ENCODE data around the gene VSIR. TPM values are rescaled to one million over a fixed set of nuclear protein-coding genes. Genes with fewer than 3 reads are reported as not detected.

The VSIR gene
- total and polyA plus RNA-seq, 4 donors, result 32.3 to 244 (median 84.5) TPM

GRCh38 chr10:71717551-71717951, 55.8 kb downstream of the VSIR start:
- no peak for TF ChIP-seq CTCF (IDR thresholded peaks at IDR 0.05; ENCODE audit: control extremely low read depth, extremely low read depth)
- no peaks in the 10 kb centered on the region for H3K27me3 ChIP-seq (ENCODE audit: control insufficient read depth in 3 of 3, insufficient read depth in 3 of 3, low read length in 2 of 3)
- H3K9me3 ChIP-seq (ENCODE audit: control insufficient read depth in 4 of 4, insufficient read depth in 3 of 4, low read length in 3 of 4), result no peaks in the 10 kb centered on the region
- DNase-seq, result peak; percentile 79 to 91 (median 87)
- H3K36me3 ChIP-seq (ENCODE audit: control insufficient read depth in 4 of 4, insufficient read depth in 4 of 4, low read length in 4 of 4), result no peaks in the 10 kb centered on the region
- H3K9ac ChIP-seq (ENCODE audit: insufficient read depth in 1 of 2, low read length in 2 of 2), result peak overlapping the region in 1 of 2 donors; percentile 19
- 58 to 73% methylated on average over 2 of the region's 2 CpGs for WGBS, 2 donors
- no peak overlapping the region for H3K4me3 ChIP-seq
- peaks cover 0 to 63% (median 34%) of the 10 kb centered on the region in 5 donors for H3K4me1 ChIP-seq (ENCODE audit: control insufficient read depth in 5 of 5, insufficient read depth in 5 of 5, low read length in 5 of 5)
- ATAC-seq (ENCODE audit: insufficient read depth, low FRiP score), result no peak
- H3K27ac ChIP-seq (ENCODE audit: low read depth in 1 of 2, low read length in 1 of 2), result peak overlapping the region in 1 of 2 donors; percentile 15

DNA sequence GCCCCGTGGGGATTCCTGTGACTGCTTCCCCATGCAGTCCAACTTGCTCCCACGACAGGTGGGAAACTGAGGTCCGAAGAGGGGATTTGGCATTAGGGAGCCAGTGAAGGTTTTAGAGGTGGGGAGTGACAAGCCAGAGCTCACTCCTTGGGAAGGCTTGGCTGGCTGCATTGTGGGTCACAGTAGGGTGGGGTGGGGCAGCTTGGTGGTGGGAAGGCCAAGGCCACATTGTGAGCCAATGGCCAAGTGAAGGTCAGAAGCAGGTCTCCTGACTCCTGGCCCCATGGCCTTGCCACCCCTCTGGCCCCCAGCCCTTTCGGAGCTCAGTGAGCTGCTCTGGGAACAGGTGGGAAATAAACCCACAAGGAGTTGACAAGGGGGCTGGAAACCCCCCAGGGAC, 56.3 kb downstream of the VSIR start:
- Histone ChIP-seq H3K27ac (ENCODE audit: low read depth in 1 of 2, low read length in 1 of 2) (peak overlapping the region in 1 of 2 donors; percentile 15), H3K4me1 (ENCODE audit: control insufficient read depth in 5 of 5, insufficient read depth in 5 of 5, low read length in 5 of 5) (peaks cover 0 to 63% (median 36%) of the 10 kb centered on the region in 5 donors)
- TF ChIP-seq CTCF (IDR thresholded peaks at IDR 0.05; ENCODE audit: control extremely low read depth, extremely low read depth), result no peak

GRCh38 chr10:71716426-71716825, 56.9 kb downstream of the VSIR start:
- no peak for ATAC-seq (ENCODE audit: insufficient read depth, low FRiP score)
- Histone ChIP-seq H3K27me3 (ENCODE audit: control insufficient read depth in 3 of 3, insufficient read depth in 3 of 3, low read length in 2 of 3) (no peaks in the 10 kb centered on the region), H3K4me3 (no peak overlapping the region), H3K9ac (ENCODE audit: insufficient read depth in 1 of 2, low read length in 2 of 2) (no peak overlapping the region), H3K9me3 (ENCODE audit: control insufficient read depth in 4 of 4, insufficient read depth in 3 of 4, low read length in 3 of 4) (no peaks in the 10 kb centered on the region), H3K4me1 (ENCODE audit: control insufficient read depth in 5 of 5, insufficient read depth in 5 of 5, low read length in 5 of 5) (peaks cover 0 to 63% (median 36%) of the 10 kb centered on the region in 5 donors), H3K36me3 (ENCODE audit: control insufficient read depth in 4 of 4, insufficient read depth in 4 of 4, low read length in 4 of 4) (no peaks in the 10 kb centered on the region), H3K27ac (ENCODE audit: low read depth in 1 of 2, low read length in 1 of 2) (no peak overlapping the region)
- DNase-seq, result no peak
- WGBS, 2 donors, result 91 to 93% methylated on average over 5 of the region's 5 CpGs
- no peak for TF ChIP-seq CTCF (IDR thresholded peaks at IDR 0.05; ENCODE audit: control extremely low read depth, extremely low read depth)

More for the DNA sequence above, 56.3 kb downstream of the VSIR start:
- no peak for DNase-seq
- H3K27me3 ChIP-seq (ENCODE audit: control insufficient read depth in 3 of 3, insufficient read depth in 3 of 3, low read length in 2 of 3), result no peaks in the 10 kb centered on the region
- H3K9ac ChIP-seq (ENCODE audit: insufficient read depth in 1 of 2, low read length in 2 of 2), result peak overlapping the region in 1 of 2 donors; percentile 19
- WGBS, 2 donors, result 91 to 95% methylated on average over 4 of the region's 4 CpGs
- H3K4me3 ChIP-seq, result no peak overlapping the region
- no peaks in the 10 kb centered on the region for H3K9me3 ChIP-seq (ENCODE audit: control insufficient read depth in 4 of 4, insufficient read depth in 3 of 4, low read length in 3 of 4)
- no peak for ATAC-seq (ENCODE audit: insufficient read depth, low FRiP score)
- no peaks in the 10 kb centered on the region for H3K36me3 ChIP-seq (ENCODE audit: control insufficient read depth in 4 of 4, insufficient read depth in 4 of 4, low read length in 4 of 4)

DNA sequence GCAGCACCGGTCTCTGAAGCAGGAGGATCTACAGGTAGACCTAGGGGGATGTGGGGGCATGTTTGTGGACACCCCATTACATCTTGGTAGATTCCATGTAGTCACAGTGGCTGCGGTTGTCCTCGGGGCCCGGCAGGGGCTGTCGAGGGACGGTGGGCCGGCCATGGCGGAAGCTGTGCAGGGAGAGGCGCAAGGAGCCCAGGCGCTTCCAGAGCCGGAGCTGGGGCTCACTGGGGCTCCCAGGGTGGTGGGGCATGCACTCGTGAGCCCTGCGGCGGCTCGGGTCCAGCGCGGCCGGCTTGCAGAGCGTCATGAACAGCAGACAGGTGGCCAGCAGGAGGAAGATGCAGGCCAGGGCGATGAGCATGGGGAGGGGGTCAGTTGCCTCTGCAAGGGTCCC, 57.5 kb downstream of the VSIR start:
- H3K36me3 ChIP-seq (ENCODE audit: control insufficient read depth in 4 of 4, insufficient read depth in 4 of 4, low read length in 4 of 4), result no peaks in the 10 kb centered on the region
- H3K9ac ChIP-seq (ENCODE audit: insufficient read depth in 1 of 2, low read length in 2 of 2), result no peak overlapping the region
- H3K27me3 ChIP-seq (ENCODE audit: control insufficient read depth in 3 of 3, insufficient read depth in 3 of 3, low read length in 2 of 3), result no peaks in the 10 kb centered on the region
- no peak for TF ChIP-seq CTCF (IDR thresholded peaks at IDR 0.05; ENCODE audit: control extremely low read depth, extremely low read depth)
- DNase-seq, result no peak
- no peak overlapping the region for H3K27ac ChIP-seq (ENCODE audit: low read depth in 1 of 2, low read length in 1 of 2)
- 95 to 96% methylated on average over 20 of the region's 20 CpGs for WGBS, 2 donors
- H3K9me3 ChIP-seq (ENCODE audit: control insufficient read depth in 4 of 4, insufficient read depth in 3 of 4, low read length in 3 of 4), result no peaks in the 10 kb centered on the region
- no peak overlapping the region for H3K4me3 ChIP-seq
- H3K4me1 ChIP-seq (ENCODE audit: control insufficient read depth in 5 of 5, insufficient read depth in 5 of 5, low read length in 5 of 5), result peaks cover 0 to 63% (median 36%) of the 10 kb centered on the region in 5 donors
- no peak for ATAC-seq (ENCODE audit: insufficient read depth, low FRiP score)
